ENCODE data around the gene EIF5AL1. TPM values are rescaled to one million over a fixed set of nuclear protein-coding genes. Genes with fewer than 3 reads are reported as not detected.

Gene EIF5AL1
- total RNA-seq, 4 donors from 2014 or later = 0.17 to 0.19 TPM; not detected in 2

DNA sequence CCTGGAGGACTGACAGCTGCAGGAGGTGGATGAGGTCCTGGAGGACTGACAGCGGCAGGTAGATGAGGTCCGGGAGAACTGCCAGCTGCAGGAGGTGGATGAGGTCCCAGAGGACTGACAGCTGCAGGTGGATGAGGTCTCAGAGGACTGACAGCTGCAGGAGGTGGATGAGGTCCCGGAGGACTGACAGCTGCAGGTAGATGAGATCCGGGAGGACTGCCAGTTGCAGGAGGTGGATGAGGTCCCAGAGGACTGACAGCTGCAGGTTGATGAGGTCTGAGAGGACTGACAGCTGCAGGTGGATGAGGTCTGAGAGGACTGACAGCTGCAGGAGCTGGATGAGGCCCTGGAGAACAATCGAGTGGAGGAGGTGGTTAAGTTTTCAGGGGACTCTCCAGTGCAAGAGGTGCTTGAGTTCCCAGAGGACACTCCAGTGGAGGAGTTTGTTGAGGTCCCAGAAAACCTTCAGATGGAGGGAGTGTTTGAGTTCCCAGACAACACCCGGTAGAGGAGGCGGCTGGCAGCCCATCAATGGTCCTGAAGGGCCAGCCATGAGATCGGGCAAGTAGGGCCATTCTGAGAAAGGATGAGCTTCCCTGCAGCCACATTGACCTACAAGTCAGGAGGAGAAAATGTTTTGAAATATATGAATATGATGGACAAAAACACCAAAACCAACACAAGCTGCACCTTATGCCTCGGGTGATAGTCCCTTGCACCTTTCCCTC, 4.7 kb upstream of the EIF5AL1 start:
- TF ChIP-seq, protein P1, sequence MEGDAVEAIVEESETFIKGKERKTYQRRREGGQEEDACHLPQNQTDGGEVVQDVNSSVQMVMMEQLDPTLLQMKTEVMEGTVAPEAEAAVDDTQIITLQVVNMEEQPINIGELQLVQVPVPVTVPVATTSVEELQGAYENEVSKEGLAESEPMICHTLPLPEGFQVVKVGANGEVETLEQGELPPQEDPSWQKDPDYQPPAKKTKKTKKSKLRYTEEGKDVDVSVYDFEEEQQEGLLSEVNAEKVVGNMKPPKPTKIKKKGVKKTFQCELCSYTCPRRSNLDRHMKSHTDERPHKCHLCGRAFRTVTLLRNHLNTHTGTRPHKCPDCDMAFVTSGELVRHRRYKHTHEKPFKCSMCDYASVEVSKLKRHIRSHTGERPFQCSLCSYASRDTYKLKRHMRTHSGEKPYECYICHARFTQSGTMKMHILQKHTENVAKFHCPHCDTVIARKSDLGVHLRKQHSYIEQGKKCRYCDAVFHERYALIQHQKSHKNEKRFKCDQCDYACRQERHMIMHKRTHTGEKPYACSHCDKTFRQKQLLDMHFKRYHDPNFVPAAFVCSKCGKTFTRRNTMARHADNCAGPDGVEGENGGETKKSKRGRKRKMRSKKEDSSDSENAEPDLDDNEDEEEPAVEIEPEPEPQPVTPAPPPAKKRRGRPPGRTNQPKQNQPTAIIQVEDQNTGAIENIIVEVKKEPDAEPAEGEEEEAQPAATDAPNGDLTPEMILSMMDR (IDR thresholded peaks at IDR 0.05; ENCODE audit: low read depth) = no peak

DNA sequence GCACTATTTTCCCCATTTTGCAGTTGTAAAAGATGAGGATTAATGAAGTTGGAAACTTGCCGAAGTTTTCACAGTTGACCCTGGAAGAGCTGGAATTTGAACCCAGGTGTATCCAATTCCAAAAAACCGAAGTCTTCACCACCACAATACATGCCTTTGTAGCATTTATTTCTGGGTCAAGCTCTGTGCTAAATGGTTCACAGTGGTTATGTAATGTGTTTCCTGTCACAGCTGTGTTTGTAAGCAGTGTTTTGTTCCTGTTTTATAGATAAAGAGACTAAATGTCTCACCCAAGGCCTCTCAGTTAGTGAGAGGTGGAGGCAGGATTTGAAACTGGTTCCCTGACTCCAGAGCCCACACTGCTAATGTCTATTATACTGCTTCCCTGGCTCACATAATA, 30.3 kb downstream of the EIF5AL1 start:
- TF ChIP-seq, protein P1 (IDR thresholded peaks at IDR 0.05; ENCODE audit: low read depth) = no peak

DNA sequence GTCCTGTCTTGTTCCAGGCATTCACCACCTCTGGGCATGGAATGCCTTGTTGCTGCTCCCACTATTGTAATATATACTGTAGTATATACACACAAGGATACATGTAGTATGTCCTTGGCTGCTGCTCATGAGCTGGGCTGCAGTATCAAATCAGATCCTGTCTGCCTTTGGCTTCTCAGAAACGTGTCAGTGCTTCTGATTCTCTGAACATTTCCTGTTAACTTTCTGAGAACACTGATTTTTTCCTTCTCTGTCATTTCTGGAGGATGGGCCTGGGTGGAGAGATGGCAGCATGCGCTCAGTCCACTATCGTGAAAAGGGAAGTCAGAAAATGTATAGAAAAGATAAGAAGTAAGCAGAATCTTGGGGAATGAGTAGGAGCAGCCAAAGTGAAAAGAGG, 35.6 kb downstream of the EIF5AL1 start:
- TF ChIP-seq, protein P1 (IDR thresholded peaks at IDR 0.05; ENCODE audit: low read depth) = no peak

DNA sequence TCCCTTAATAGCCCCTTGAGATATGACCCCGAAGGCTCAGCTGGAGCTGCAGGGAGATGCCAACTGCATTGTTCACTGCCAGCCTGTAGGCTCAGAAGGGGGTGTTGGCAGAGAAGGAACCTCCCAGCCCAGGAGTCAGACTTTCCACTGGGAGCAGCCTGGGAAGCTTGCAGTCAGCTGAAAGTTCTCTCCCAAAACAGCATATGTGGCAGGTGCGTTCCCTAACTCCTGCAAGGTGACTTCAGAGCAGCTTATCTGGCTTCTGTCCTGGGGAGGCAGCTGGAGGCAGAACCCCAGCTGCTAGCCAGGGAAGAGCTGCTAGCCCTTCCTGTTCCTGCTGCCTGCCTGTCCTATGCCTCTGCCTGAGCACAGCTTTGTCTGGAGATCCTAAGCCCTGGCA, 39.8 kb downstream of the EIF5AL1 start:
- TF ChIP-seq, protein P1 (IDR thresholded peaks at IDR 0.05; ENCODE audit: low read depth) = no peak

DNA sequence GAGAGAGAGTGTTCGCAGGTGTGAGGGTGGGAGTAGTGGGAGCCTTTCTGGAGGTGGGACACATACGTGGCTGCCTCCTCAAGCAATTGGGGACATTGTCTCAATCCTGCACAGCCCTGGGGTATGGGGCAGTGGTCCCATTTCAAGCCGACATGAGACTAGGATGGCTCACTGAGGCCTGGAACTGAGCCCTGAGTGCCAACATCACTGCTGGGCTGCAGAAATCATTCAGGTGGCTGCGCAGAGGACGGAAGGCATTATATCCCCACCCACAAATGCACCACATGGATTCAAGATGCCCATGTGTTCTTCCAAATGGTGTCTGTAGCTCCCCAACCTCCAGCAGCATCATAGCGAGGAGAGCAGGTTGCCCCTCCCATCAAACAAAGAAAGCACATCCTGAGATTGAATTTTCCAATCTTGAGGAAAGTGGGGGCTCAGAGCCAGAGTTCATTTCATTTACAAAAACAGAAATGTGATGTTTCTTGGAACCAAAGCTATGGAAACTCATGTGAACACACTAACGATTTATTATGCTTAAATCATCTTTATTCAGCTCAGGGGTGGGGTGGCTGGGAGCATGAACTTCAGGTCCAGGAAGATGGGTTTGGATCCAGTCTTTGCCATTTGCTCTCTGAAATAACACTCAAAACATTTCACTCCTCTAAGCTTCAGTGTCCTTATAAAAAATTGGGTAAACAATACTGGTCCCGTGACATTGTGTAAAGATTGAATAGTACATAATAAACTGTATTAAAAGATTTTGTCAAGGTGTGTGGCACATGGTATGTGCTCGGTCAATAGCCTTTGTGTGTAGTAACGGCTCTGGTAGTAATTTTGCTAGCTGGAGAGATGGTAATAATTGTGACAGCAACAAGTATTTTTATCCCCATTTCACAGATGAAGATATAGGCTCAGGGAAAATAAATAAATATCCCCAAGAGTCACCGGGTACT, 43.3 kb downstream of the EIF5AL1 start:
- TF ChIP-seq, protein P1 (IDR thresholded peaks at IDR 0.05; ENCODE audit: low read depth) = no peak

DNA sequence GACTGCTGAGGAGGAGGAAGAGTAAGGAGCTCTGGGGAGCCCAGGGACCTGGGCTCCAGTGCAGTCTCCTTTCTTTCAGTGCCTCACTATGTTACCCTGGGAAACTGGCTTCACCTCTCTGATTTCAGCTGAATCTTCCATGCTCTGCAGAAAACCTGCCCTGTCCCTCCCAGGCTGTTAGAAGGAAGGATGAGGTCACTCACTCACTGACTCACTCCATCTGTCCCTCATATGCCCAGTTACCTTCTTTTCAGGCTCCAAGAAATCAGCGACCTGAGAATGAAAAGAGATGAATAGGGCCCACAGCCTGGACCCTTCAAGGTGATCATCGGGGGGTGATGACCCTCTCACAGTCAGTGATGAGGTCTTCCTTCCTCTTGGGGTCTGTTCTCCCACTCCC, 47.4 kb downstream of the EIF5AL1 start:
- TF ChIP-seq, protein P1 (IDR thresholded peaks at IDR 0.05; ENCODE audit: low read depth) = no peak

DNA sequence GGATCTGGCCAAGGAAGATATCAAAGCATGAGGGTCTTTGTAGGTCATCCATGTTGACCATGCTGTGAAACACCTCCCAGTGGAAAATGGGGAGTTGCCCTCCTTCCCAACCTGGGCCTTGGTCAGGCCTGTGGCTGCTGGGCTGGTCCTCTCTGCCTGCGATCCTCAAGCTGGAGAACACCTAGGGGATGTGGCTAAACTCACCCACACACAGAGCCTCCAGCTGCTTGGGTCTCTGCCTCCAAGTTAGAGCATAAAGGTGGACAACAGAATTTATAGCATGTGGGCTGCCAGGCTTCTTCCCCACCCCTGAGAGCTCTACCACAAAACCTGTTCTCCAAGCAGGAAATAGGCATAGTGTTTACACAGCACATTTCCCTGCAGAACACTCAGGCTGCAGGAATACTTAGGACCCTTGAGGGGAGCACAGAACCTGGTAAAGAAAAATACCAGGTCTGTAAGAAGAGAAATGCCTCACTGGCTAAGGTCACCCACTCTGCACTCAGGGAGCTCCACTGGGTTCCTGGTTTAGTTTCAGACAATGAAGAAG, 47.9 kb downstream of the EIF5AL1 start, which contains the start of gene SFTPA2:
SFTPA2 (minus strand) TSS at position 248 of the 550 bp plus-strand sequence. CDS start 924 bp downstream, outside the sequence.
- TF ChIP-seq, protein P1 (IDR thresholded peaks at IDR 0.05; ENCODE audit: low read depth) = no peak
